Measurements from ENCODE around the gene MOB3B. TPM values are rescaled to one million over a fixed set of nuclear protein-coding genes. Genes with fewer than 3 reads are reported as not detected.

The MOB3B gene
- total RNA-seq, 1 donor from 2014 or later, result 3.8 TPM

DNA sequence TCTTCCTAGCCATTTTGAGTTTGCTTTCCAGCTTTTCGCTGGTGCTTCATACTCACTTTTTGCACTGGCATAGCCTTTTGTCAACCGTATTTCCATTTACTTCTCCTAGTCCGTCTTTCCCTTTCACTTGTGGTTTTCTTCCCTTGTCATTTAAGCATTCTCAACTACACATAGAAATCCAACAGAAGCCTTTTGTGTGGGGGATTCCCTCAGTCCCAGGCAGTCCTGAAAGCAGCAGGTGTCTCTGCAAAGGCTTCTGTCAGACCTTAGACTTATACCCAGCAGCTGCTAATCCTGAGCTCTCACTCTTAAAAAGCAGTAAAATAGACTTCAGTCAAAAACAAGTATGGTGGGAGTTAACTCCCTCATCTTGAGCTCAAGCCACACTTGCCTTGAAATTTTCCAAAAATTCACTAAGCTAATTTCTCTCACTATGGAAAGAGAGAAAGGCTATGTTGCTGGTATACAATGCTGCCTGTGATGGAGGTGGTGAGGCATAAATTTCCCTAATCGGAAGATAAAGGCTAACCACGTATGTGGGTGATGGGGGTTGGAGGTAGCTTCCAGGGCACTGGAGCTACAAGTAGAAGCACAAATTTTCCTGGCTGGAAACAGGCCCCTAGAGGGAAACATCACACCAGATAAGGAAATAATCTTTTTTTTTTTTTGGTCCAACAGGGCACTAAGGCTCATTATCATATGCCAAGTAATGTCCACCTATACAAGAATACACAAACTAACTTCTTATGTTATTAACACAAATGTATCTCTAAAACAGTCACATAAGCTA is 40.3 kb downstream of the MOB3B start:
- TF ChIP-seq, protein P1, sequence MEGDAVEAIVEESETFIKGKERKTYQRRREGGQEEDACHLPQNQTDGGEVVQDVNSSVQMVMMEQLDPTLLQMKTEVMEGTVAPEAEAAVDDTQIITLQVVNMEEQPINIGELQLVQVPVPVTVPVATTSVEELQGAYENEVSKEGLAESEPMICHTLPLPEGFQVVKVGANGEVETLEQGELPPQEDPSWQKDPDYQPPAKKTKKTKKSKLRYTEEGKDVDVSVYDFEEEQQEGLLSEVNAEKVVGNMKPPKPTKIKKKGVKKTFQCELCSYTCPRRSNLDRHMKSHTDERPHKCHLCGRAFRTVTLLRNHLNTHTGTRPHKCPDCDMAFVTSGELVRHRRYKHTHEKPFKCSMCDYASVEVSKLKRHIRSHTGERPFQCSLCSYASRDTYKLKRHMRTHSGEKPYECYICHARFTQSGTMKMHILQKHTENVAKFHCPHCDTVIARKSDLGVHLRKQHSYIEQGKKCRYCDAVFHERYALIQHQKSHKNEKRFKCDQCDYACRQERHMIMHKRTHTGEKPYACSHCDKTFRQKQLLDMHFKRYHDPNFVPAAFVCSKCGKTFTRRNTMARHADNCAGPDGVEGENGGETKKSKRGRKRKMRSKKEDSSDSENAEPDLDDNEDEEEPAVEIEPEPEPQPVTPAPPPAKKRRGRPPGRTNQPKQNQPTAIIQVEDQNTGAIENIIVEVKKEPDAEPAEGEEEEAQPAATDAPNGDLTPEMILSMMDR (IDR thresholded peaks at IDR 0.05), result no peak
- Mint-ChIP-seq H3K36me3 (ENCODE audit: low read depth) (no peaks in the 10 kb centered on the region), H3K4me1 (ENCODE audit: low read depth) (peaks cover 4% of the 10 kb centered on the region), H3K27ac (ENCODE audit: unreplicated experiment) (no peak overlapping the region), H3K27me3 (ENCODE audit: low read depth) (peaks cover 4% of the 10 kb centered on the region), H3K4me3 (ENCODE audit: unreplicated experiment) (no peak overlapping the region), H3K9me3 (ENCODE audit: low read depth) (no peaks in the 10 kb centered on the region)
- DNase-seq (ENCODE audit: low spot score), result no peak

DNA sequence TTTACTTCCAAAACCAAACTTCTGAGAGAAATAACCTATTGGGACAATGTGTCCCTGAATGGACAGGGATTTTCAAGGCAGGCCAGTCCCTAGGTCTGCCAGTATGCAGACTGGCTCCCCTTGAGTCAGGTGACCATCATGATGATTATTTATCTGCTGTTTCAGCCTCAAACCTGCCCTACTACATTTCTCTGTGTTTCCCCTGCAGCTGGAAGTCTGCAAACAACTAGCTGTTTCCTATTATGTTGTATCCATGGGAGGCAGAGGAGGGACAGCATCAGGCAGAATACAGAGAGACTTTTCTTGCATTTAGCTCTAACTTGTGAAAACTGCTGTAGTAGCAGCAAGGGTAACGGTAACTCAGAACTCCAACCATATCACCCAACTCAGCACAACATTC is 41.7 kb downstream of the MOB3B start:
- no peak for DNase-seq (ENCODE audit: low spot score)
- Mint-ChIP-seq H3K27ac (ENCODE audit: unreplicated experiment) (no peak overlapping the region), H3K36me3 (ENCODE audit: low read depth) (no peaks in the 10 kb centered on the region), H3K4me3 (ENCODE audit: unreplicated experiment) (no peak overlapping the region), H3K9me3 (ENCODE audit: low read depth) (no peaks in the 10 kb centered on the region), H3K27me3 (ENCODE audit: low read depth) (peaks cover 3% of the 10 kb centered on the region), H3K4me1 (ENCODE audit: low read depth) (peaks cover 4% of the 10 kb centered on the region)
- TF ChIP-seq, protein P1 (IDR thresholded peaks at IDR 0.05), result no peak

DNA sequence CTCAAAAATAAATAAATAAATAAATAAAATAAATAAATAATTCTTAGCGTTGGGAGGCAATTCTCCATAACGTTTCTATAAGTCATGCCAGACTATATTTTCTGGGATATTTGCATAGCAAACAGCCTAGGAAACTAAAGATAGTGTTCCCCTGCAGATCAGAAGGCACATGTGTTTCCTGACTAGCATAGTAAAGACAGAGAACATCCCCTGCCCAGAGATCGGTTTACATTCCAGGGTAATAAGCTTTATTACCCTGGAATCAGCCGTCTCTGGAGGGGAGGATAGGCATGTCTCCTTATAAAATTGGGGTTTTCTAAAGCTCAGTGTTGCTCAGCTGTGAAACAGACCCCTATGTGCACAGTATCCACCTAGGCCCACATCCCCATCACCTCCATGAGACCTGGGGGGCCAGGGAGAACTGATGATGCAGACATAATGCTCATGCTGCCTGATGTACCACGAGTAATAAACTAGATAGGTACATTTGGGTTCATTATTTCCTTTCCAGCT is 42.4 kb downstream of the MOB3B start:
- no peaks in the 10 kb centered on the region for H3K36me3 Mint-ChIP-seq (ENCODE audit: low read depth)
- no peak overlapping the region for H3K4me3 Mint-ChIP-seq (ENCODE audit: unreplicated experiment)
- no peaks in the 10 kb centered on the region for H3K9me3 Mint-ChIP-seq (ENCODE audit: low read depth)
- peaks cover 3% of the 10 kb centered on the region for H3K27me3 Mint-ChIP-seq (ENCODE audit: low read depth)
- TF ChIP-seq, protein P1 (IDR thresholded peaks at IDR 0.05), result no peak
- peaks cover 4% of the 10 kb centered on the region for H3K4me1 Mint-ChIP-seq (ENCODE audit: low read depth)
- H3K27ac Mint-ChIP-seq (ENCODE audit: unreplicated experiment), result no peak overlapping the region
- no peak for DNase-seq (ENCODE audit: low spot score)

DNA sequence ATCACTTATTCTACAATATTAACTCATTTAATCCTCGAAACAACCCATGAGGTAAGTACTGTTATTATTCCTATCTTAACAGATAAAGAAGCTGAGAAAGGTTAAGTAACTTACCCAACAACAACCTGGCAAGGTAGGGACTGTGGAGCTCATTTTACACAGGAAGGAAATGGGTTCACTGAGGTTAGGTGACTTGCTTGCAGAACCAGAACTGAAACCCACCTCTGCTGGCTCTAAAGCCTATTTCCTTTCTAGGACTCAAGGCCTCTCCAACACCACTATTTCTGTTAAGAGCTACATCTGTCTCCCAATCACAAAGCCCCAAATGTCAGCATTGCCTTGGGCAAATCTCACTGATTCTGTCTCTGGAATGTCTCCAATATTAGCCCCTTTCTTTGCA is 44.5 kb downstream of the MOB3B start:
- H3K4me3 Mint-ChIP-seq (ENCODE audit: unreplicated experiment), result no peak overlapping the region
- no peaks in the 10 kb centered on the region for H3K36me3 Mint-ChIP-seq (ENCODE audit: low read depth)
- TF ChIP-seq, protein P1 (IDR thresholded peaks at IDR 0.05), result no peak
- H3K9me3 Mint-ChIP-seq (ENCODE audit: low read depth), result no peaks in the 10 kb centered on the region
- H3K4me1 Mint-ChIP-seq (ENCODE audit: low read depth), result no peaks in the 10 kb centered on the region
- no peak overlapping the region for H3K27ac Mint-ChIP-seq (ENCODE audit: unreplicated experiment)
- DNase-seq (ENCODE audit: low spot score), result no peak
- H3K27me3 Mint-ChIP-seq (ENCODE audit: low read depth), result peaks cover 1% of the 10 kb centered on the region

DNA sequence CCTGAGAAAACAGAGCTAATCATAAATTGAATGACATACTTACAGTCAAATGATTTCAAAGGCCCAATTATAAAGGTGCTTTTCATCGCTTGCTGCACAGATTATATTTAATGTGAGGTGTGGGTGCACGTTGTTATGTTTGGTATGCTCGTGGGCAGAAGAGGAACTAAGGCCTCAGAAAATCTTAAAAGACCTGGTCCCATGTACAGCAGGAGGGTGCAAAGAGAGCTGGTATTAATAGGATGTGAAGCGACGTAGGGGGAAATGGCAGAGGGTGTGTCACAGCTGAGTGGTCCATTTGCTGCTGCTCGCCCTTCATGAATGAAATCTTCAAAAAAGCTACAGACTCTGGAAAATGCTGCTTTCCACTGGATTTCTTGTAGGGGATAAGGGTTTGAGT is 46.0 kb downstream of the MOB3B start:
- peaks cover 1% of the 10 kb centered on the region for H3K27me3 Mint-ChIP-seq (ENCODE audit: low read depth)
- H3K27ac Mint-ChIP-seq (ENCODE audit: unreplicated experiment), result no peak overlapping the region
- no peaks in the 10 kb centered on the region for H3K36me3 Mint-ChIP-seq (ENCODE audit: low read depth)
- H3K4me3 Mint-ChIP-seq (ENCODE audit: unreplicated experiment), result no peak overlapping the region
- no peaks in the 10 kb centered on the region for H3K4me1 Mint-ChIP-seq (ENCODE audit: low read depth)
- DNase-seq (ENCODE audit: low spot score), result no peak
- no peaks in the 10 kb centered on the region for H3K9me3 Mint-ChIP-seq (ENCODE audit: low read depth)
- TF ChIP-seq, protein P1 (IDR thresholded peaks at IDR 0.05), result no peak

Measured in chondrocyte (in vitro differentiated cells).